ENCODE measurements around the gene RGS7.

DNA sequence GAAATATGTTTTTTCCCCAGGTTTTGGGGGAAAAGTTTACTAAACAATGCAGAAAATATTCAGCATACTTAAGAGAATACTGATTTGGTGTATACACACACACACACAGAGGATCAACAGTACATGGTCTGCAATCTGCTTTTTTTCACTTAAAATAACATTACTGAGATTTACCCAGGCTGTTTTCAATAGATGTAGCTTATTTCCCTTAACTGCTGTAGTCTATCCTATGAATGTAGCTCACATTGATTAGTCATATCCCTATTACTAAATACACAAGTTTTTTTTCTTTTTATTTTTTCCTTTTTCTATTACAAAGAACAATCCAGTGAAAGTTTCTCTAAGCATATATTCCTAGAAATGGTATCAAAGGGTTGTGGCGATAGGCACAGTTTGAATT lies 478.4 kb downstream of the RGS7 start:
- TF ChIP-seq CTCF (IDR thresholded peaks at IDR 0.05) = no peak
- no peak for TF ChIP-seq POLR2A (IDR thresholded peaks at IDR 0.05; ENCODE audit: low read length)
